ENCODE results near the gene EMP1. TPM values are rescaled to one million over a fixed set of nuclear protein-coding genes. Genes with fewer than 3 reads are reported as not detected.
"Not testable (repeated sequence)": the region's sequence is repeated elsewhere in the genome, so short reads cannot be mapped to it uniquely, and the experiment has no call there.

Gene EMP1
- polyA plus RNA-seq, 6 donors from 2014 or later = 0.96 TPM; not detected in 5

- Mint-ChIP-seq H3K4me3 (no peak overlapping the region), H3K27ac (peak overlapping the region in 1 of 6 donors; percentile 7), H3K9me3 (peaks cover 0 to 3% (median 0%) of the 10 kb centered on the region in 7 donors), H3K4me1 (peaks cover 4 to 6% (median 4%) of the 10 kb centered on the region in 3 donors), H3K27me3 (peaks cover 15 to 41% (median 20%) of the 10 kb centered on the region in 3 donors), H3K36me3 (no peaks in the 10 kb centered on the region)
- DNase-seq (no peak), ATAC-seq (ENCODE audit: low read depth in 2 of 2) (no peak)
These were observed 55.0 kb downstream of the EMP1 start for GRCh38 chr12:13251521-13251920.

- Mint-ChIP-seq H3K4me1 (peaks cover 4 to 6% (median 4%) of the 10 kb centered on the region in 3 donors), H3K27ac (no peak overlapping the region), H3K4me3 (no peak overlapping the region), H3K27me3 (peaks cover 17 to 45% (median 18%) of the 10 kb centered on the region in 3 donors), H3K9me3 (peaks cover 0 to 4% (median 0%) of the 10 kb centered on the region in 7 donors), H3K36me3 (no peaks in the 10 kb centered on the region)
- DNase-seq (no peak), ATAC-seq (ENCODE audit: low read depth in 2 of 2) (no peak)
These were observed 55.5 kb downstream of the EMP1 start for GRCh38 chr12:13252024-13252423.

- DNase-seq = no peak
- Mint-ChIP-seq H3K27me3 (peaks cover 12 to 44% (median 18%) of the 10 kb centered on the region in 3 donors), H3K4me1 (peaks cover 4 to 6% (median 4%) of the 10 kb centered on the region in 3 donors), H3K27ac (no peak overlapping the region), H3K4me3 (no peak overlapping the region), H3K9me3 (peaks cover 0 to 4% (median 0%) of the 10 kb centered on the region in 7 donors), H3K36me3 (no peaks in the 10 kb centered on the region)
- ATAC-seq (ENCODE audit: low read depth in 2 of 2) = no peak
These were observed 56.1 kb downstream of the EMP1 start for GRCh38 chr12:13252616-13253015.

- Mint-ChIP-seq H3K27ac (no peak overlapping the region), H3K4me1 (peaks cover 4 to 6% (median 4%) of the 10 kb centered on the region in 3 donors), H3K9me3 (peaks cover 0 to 4% (median 0%) of the 10 kb centered on the region in 7 donors), H3K4me3 (no peak overlapping the region), H3K27me3 (peaks cover 6 to 29% (median 11%) of the 10 kb centered on the region in 3 donors), H3K36me3 (no peaks in the 10 kb centered on the region)
- no peak for DNase-seq
- ATAC-seq (ENCODE audit: low read depth in 2 of 2) = no peak
These were observed 57.6 kb downstream of the EMP1 start for GRCh38 chr12:13253966-13254760.

- Mint-ChIP-seq H3K9me3 (peaks cover 0 to 2% (median 0%) of the 10 kb centered on the region in 7 donors), H3K27me3 (peaks cover 4 to 13% (median 6%) of the 10 kb centered on the region in 3 donors), H3K4me3 (peak overlapping the region in 2 of 8 donors; percentile 6 to 18), H3K27ac (no peak overlapping the region), H3K4me1 (peaks cover 4 to 6% (median 4%) of the 10 kb centered on the region in 3 donors), H3K36me3 (no peaks in the 10 kb centered on the region)
- peak; percentile 48 for DNase-seq
- ATAC-seq (ENCODE audit: low read depth in 2 of 2) = peak; percentile 94 to 98
These were observed 59.5 kb downstream of the EMP1 start for GRCh38 chr12:13255792-13256691.

- Mint-ChIP-seq H3K4me1 (peaks cover 4 to 6% (median 4%) of the 10 kb centered on the region in 3 donors), H3K36me3 (no peaks in the 10 kb centered on the region), H3K27ac (no peak overlapping the region)
These were observed 60.1 kb downstream of the EMP1 start for GRCh38 chr12:13256692-13257045.

GRCh38 chr12:13257356-13257875 lies 60.9 kb downstream of the EMP1 start:
- H3K27ac Mint-ChIP-seq = no peak overlapping the region
- H3K36me3 Mint-ChIP-seq = no peaks in the 10 kb centered on the region

More at GRCh38 chr12:13256692-13257045, 60.1 kb downstream of the EMP1 start:
- no peak overlapping the region for H3K4me3 Mint-ChIP-seq
- H3K27me3 Mint-ChIP-seq = peaks cover 4 to 8% (median 6%) of the 10 kb centered on the region in 3 donors
- no peak for ATAC-seq (ENCODE audit: low read depth in 2 of 2)
- H3K9me3 Mint-ChIP-seq = peaks cover 0 to 2% (median 0%) of the 10 kb centered on the region in 7 donors
- DNase-seq = no peak

GRCh38 chr12:13258197-13258596 lies 61.7 kb downstream of the EMP1 start:
- Mint-ChIP-seq H3K4me3 (no peak overlapping the region), H3K27ac (no peak overlapping the region), H3K27me3 (peaks cover 0 to 5% (median 4%) of the 10 kb centered on the region in 3 donors), H3K9me3 (peaks cover 0 to 2% (median 0%) of the 10 kb centered on the region in 7 donors), H3K4me1 (peaks cover 4 to 6% (median 4%) of the 10 kb centered on the region in 3 donors), H3K36me3 (no peaks in the 10 kb centered on the region)
- DNase-seq (no peak), ATAC-seq (ENCODE audit: low read depth in 2 of 2) (no peak)

More at GRCh38 chr12:13257356-13257875, 60.9 kb downstream of the EMP1 start:
- Mint-ChIP-seq H3K27me3 (peaks cover 4 to 6% (median 5%) of the 10 kb centered on the region in 3 donors), H3K4me1 (peaks cover 4 to 6% (median 4%) of the 10 kb centered on the region in 3 donors), H3K9me3 (peaks cover 0 to 2% (median 0%) of the 10 kb centered on the region in 7 donors), H3K4me3 (no peak overlapping the region)
- ATAC-seq (ENCODE audit: low read depth in 2 of 2) = no peak
- DNase-seq = no peak

GRCh38 chr12:13258717-13259119 lies 62.2 kb downstream of the EMP1 start:
- no peak overlapping the region for H3K27ac Mint-ChIP-seq
- H3K36me3 Mint-ChIP-seq = no peaks in the 10 kb centered on the region
- H3K4me3 Mint-ChIP-seq = no peak overlapping the region
- H3K9me3 Mint-ChIP-seq = peaks cover 0 to 5% (median 0%) of the 10 kb centered on the region in 7 donors
- peaks cover 4 to 6% (median 4%) of the 10 kb centered on the region in 3 donors for H3K4me1 Mint-ChIP-seq
- peaks cover 0 to 5% (median 4%) of the 10 kb centered on the region in 3 donors for H3K27me3 Mint-ChIP-seq
- ATAC-seq (ENCODE audit: low read depth in 2 of 2) (no peak), DNase-seq (no peak)

- DNase-seq; ATAC-seq (ENCODE audit: low read depth in 2 of 2); H3K36me3 Mint-ChIP-seq; H3K4me1 Mint-ChIP-seq; H3K9me3 Mint-ChIP-seq; H3K27ac Mint-ChIP-seq; H3K4me3 Mint-ChIP-seq; H3K27me3 Mint-ChIP-seq: not testable (repeated sequence)
These were observed 63.1 kb downstream of the EMP1 start for GRCh38 chr12:13259625-13260024.

GRCh38 chr12:13267826-13268225 lies 71.3 kb downstream of the EMP1 start:
- not testable (repeated sequence) for DNase-seq
- H3K27ac Mint-ChIP-seq = peak overlapping the region in 2 of 6 donors; percentile 1 to 69

GRCh38 chr12:13268581-13268980 lies 72.1 kb downstream of the EMP1 start:
- no peak for ATAC-seq (ENCODE audit: low read depth in 2 of 2)
- DNase-seq = no peak
- peak overlapping the region in 2 of 6 donors; percentile 55 to 86 for H3K27ac Mint-ChIP-seq
- peaks cover 0 to 16% (median 5%) of the 10 kb centered on the region in 3 donors for H3K27me3 Mint-ChIP-seq
- no peak overlapping the region for H3K4me3 Mint-ChIP-seq
- peaks cover 0 to 5% of the 10 kb centered on the region in 2 donors for H3K36me3 Mint-ChIP-seq
- peaks cover 3 to 16% (median 6%) of the 10 kb centered on the region in 7 donors for H3K9me3 Mint-ChIP-seq
- H3K4me1 Mint-ChIP-seq = peaks cover 5 to 6% (median 5%) of the 10 kb centered on the region in 3 donors

More at GRCh38 chr12:13267826-13268225, 71.3 kb downstream of the EMP1 start:
- peak; percentile 25 to 44 for ATAC-seq (ENCODE audit: low read depth in 2 of 2)
- Mint-ChIP-seq H3K9me3 (peaks cover 3 to 18% (median 6%) of the 10 kb centered on the region in 7 donors), H3K27me3 (peaks cover 0 to 16% (median 5%) of the 10 kb centered on the region in 3 donors)
- not testable (repeated sequence) for H3K36me3 Mint-ChIP-seq, H3K4me1 Mint-ChIP-seq, H3K4me3 Mint-ChIP-seq
